SK-N-SH treated with all-trans-retinoic acid at 6 μM for 48 hours (cell line): ENCODE results near the gene SLC6A9.

ENCODE experiments used
- ZFP30 ChIP-seq: fragments of 450-650 bp; formaldehyde crosslinking; IDR thresholded peaks from 2 replicates; pipeline ENCODE4 v1.5.0; 2022; ENCODE audit warnings: mild to moderate bottlenecking, moderate library complexity
- TF ChIP-seq, protein P1 (sequence below): fragments of 250-450 bp; sonication (Bioruptor Pico); IDR thresholded peaks from 2 replicates; pipeline ENCODE4 v1.8.0; 2021; ENCODE audit warnings: low read depth, mild to moderate bottlenecking, moderate library complexity, borderline replicate concordance

DNA sequence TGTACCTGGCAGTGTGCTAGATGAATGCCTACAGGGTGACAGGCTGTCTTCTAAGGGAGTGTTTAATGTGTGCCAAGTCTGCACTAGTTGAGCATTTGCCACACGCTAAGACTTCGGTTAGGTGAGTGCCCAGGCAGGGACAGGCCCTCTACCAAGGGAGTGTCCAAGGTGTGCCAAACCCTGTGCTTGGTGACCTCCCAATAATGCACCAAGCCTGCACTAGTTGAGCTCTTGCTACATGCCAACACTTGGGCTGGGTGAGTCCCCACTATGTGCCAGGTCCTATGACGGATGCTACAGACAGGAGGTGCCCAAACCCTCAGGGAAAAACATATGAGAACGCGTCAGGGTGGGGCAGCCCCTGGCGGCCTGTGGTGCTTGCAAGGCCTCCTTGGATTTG lies 10.8 kb downstream of the SLC6A9 start:
- TF ChIP-seq, protein P1, sequence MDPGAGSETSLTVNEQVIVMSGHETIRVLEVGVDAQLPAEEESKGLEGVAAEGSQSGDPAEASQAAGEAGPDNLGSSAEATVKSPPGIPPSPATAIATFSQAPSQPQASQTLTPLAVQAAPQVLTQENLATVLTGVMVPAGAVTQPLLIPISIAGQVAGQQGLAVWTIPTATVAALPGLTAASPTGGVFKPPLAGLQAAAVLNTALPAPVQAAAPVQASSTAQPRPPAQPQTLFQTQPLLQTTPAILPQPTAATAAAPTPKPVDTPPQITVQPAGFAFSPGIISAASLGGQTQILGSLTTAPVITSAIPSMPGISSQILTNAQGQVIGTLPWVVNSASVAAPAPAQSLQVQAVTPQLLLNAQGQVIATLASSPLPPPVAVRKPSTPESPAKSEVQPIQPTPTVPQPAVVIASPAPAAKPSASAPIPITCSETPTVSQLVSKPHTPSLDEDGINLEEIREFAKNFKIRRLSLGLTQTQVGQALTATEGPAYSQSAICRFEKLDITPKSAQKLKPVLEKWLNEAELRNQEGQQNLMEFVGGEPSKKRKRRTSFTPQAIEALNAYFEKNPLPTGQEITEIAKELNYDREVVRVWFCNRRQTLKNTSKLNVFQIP (CRISPR knock-in tag) = no peak
- no peak for TF ChIP-seq ZFP30 (CRISPR knock-in tag)
